IPS-15b (cell line): ENCODE results near the gene ENTREP1.
A peak's percentile ranks its signal among the peaks of the same experiment; 100 is the strongest.
"Not testable (repeated sequence)": the region's sequence is repeated elsewhere in the genome, so short reads cannot be mapped to it uniquely, and the experiment has no call there.

Experiments used
- H3K27me3 ChIP-seq: one replicate; pipeline ENCODE4 v1.6.1; 2013; ENCODE audit warnings: low read length; ENCODE audit not compliant: control insufficient read depth, insufficient read depth
- H3K36me3 ChIP-seq: one replicate; pipeline ENCODE4 v1.6.1; 2013; ENCODE audit warnings: low read length; ENCODE audit not compliant: control insufficient read depth, insufficient read depth
- H3K4me1 ChIP-seq: one replicate; pipeline ENCODE4 v1.6.1; 2013; ENCODE audit warnings: mild to moderate bottlenecking, low read length; ENCODE audit not compliant: control insufficient read depth, insufficient read depth
- H3K4me3 ChIP-seq: one replicate; pipeline ENCODE4 v1.5.1; 2013; ENCODE audit warnings: low read depth, low read length
- H3K9ac ChIP-seq: one replicate; pipeline ENCODE4 v1.6.1; 2013; ENCODE audit warnings: low read depth, mild to moderate bottlenecking, low read length
- H3K9me3 ChIP-seq: one replicate; pipeline ENCODE4 v1.6.1; 2013; ENCODE audit warnings: mild to moderate bottlenecking, low read length; ENCODE audit not compliant: control insufficient read depth, insufficient read depth

ENTREP1 gene

DNA sequence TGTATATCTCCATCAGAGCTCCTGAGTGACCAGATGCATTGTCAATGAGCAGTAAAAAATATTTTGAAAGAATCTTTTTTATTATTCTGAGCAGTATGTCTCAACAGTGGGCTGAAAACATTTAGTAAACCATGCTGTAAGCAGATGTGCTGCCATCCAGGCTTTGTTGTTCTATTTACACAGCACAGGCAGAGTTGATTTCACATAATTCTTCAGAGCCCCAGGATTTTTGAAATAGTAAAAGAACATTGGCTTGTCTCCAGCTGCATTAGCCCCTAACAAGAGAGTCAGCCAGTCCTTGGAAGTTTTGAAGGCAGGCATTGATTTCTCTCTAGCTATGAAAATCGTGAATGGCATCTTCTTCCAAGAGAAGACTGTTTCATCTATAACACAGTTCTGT is 25.2 kb upstream of the ENTREP1 start:
- Histone ChIP-seq H3K4me3 (no peak overlapping the region), H3K9ac (no peak overlapping the region), H3K27me3 (no peaks in the 10 kb centered on the region), H3K9me3 (no peaks in the 10 kb centered on the region), H3K36me3 (no peaks in the 10 kb centered on the region), H3K4me1 (no peaks in the 10 kb centered on the region)

GRCh38 chr9:69303331-69303730 is 21.7 kb upstream of the ENTREP1 start:
- H3K36me3 ChIP-seq, result no peaks in the 10 kb centered on the region
- H3K9me3 ChIP-seq, result no peaks in the 10 kb centered on the region
- no peak overlapping the region for H3K9ac ChIP-seq
- H3K4me1 ChIP-seq, result peaks cover 11% of the 10 kb centered on the region
- no peaks in the 10 kb centered on the region for H3K27me3 ChIP-seq
- H3K4me3 ChIP-seq, result no peak overlapping the region

DNA sequence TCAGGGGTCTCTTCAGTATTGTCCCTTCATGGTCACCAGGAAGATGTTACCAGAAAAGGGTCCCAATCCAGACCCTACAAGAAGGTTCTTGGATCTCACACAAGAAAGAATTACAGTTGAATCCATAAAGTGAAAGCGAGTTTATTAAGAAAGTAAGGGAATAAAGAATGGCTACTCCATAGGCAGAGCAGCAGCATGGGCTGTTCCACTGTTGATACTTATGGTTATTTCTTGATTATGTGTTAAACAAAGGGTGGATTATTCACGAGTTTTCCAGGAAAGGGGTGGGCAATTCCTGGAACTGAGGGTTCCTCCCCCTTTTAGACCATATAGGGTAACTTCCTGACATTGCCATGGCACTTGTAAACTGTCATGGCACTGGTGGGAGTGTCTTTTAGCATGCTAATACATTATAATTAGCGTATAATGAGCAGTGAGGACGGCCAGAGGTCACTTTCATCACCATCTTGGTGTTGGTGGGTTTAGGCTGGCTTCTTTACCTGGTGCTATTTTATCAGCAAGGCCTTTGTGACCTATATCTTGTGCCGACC is 18.0 kb upstream of the ENTREP1 start:
- not testable (repeated sequence) for H3K9me3 ChIP-seq, H3K9ac ChIP-seq, H3K36me3 ChIP-seq, H3K27me3 ChIP-seq, H3K4me3 ChIP-seq
- peaks cover 14% of the 10 kb centered on the region for H3K4me1 ChIP-seq

DNA sequence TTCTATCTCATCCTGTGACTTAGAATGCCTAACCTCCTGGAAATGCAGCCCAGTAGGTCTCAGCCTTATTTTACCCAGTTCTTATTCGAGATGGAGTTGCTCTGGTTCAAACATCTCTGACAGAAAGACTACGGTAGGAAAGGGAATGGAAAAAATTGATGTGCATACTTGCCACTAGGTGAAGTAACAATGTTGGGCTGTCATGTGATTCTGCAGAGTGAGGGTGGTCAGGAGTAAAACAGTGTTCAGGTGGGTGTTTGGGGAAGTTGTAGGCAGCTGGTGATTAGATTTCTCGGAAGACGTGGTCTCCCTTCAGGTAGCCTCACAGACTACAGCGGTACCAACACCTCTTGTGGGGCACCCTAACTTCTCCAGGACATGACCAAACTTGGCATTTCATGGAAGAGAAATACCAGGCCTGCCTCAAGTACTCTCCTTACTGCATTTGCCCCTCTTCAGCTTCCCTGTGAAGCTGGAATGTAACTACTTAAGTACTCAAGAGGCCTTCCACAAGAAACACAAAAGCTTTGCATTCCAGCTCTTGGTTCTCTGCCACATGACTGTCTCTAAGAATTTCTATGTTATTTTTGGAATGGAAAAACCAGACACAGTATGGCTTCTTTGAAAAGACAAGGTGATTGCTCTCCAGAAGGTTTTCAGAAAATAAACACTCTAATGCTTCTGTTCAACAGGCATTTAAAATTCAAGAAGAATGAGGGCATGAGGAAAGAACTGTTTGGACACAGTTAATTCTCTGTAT is 17.4 kb upstream of the ENTREP1 start:
- Histone ChIP-seq H3K9me3 (peaks cover 10% of the 10 kb centered on the region), H3K36me3 (no peaks in the 10 kb centered on the region), H3K4me1 (peaks cover 14% of the 10 kb centered on the region), H3K9ac (peak overlapping the region; percentile 56), H3K27me3 (no peaks in the 10 kb centered on the region), H3K4me3 (no peak overlapping the region)

DNA sequence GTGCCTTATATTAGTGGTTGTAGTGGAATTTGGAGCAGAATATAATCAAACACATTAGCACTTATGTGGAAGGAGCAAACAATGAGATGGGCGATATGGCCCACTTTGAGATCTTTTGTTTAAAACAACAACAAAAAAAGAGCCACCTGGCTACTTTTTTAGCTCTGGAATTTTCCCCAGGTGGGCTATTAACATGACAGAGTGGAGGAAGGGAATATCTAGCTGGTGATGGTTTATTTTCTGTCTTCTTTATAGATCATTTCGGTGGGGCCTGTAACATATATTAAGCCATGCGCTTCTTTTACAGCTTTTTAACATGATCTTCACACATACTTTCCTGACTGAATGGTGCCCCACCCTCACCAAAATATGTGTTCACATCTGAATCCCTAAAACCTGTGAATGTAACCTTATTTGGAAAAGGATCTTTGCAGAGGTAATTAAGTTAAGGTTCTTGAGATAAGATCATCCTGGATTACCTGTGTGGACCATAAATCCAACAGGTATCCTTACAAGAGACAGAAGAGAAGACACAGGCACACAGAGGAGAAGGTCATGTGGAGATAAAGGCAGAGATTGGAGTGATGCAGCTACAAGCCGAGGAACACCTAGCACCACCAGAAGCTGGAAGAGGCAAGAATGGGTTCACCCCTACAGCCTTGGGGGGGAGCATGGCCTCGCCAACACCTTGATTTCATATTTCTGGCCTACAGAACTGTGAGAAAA is 16.6 kb upstream of the ENTREP1 start:
- Histone ChIP-seq H3K9ac (no peak overlapping the region), H3K4me3 (no peak overlapping the region), H3K9me3 (peaks cover 18% of the 10 kb centered on the region)

DNA sequence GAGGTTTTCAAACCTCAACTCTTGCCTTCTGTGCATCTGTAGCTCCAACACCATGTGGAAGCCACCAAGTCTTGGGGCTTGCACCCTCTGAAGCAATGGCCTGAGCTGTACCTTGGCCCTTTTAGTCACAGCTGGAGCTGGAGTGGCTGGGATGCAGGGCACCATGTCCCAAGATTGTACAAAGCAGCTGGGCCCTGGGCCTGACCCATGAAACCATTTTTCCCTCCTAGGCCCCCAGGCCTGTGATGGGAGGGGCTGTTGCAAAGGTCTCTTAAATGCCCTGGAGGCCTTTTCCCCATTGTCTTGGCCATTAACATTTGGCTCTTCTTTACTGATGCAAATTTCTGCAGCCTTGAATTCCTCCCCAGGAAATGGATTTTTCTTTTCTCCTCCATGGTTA is 11.8 kb upstream of the ENTREP1 start:
- peaks cover 29% of the 10 kb centered on the region for H3K9me3 ChIP-seq
- H3K4me3 ChIP-seq, result no peak overlapping the region
- H3K36me3 ChIP-seq, result no peaks in the 10 kb centered on the region
- peaks cover 4% of the 10 kb centered on the region for H3K4me1 ChIP-seq
- no peaks in the 10 kb centered on the region for H3K27me3 ChIP-seq
- no peak overlapping the region for H3K9ac ChIP-seq

More for the DNA sequence above, 16.6 kb upstream of the ENTREP1 start:
- Histone ChIP-seq H3K36me3 (no peaks in the 10 kb centered on the region), H3K4me1 (peaks cover 14% of the 10 kb centered on the region), H3K27me3 (no peaks in the 10 kb centered on the region)

GRCh38 chr9:69314547-69314946 is 10.5 kb upstream of the ENTREP1 start:
- Histone ChIP-seq H3K27me3 (peaks cover 2% of the 10 kb centered on the region), H3K4me3 (peak overlapping the region; percentile 4), H3K9me3 (peaks cover 29% of the 10 kb centered on the region), H3K36me3 (no peaks in the 10 kb centered on the region), H3K4me1 (peaks cover 7% of the 10 kb centered on the region), H3K9ac (no peak overlapping the region)

DNA sequence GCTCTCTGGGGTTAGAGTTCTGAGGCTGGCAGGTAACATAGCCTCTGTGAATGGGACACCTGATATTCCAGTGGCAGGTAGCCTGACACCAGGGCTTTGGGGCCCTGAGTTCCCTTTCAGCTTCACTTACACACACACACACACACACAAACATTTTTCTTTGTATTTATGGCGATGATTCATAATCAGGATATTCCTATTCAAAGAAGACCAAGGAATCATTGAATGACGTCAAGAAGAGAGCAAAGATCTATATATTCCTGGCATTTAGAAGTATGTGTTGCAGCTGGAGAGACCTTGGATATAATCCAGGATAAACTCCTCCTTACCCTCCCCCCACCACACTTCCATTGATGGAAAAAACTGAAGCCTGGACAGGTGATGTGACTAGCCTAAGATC is 7.9 kb upstream of the ENTREP1 start:
- Histone ChIP-seq H3K36me3 (no peaks in the 10 kb centered on the region), H3K9me3 (peaks cover 24% of the 10 kb centered on the region), H3K9ac (no peak overlapping the region), H3K4me3 (no peak overlapping the region), H3K4me1 (peaks cover 7% of the 10 kb centered on the region), H3K27me3 (peaks cover 2% of the 10 kb centered on the region)

- Histone ChIP-seq H3K36me3 (no peaks in the 10 kb centered on the region), H3K4me3 (no peak overlapping the region), H3K9ac (no peak overlapping the region), H3K27me3 (peaks cover 3% of the 10 kb centered on the region), H3K4me1 (peaks cover 7% of the 10 kb centered on the region), H3K9me3 (peaks cover 16% of the 10 kb centered on the region)
Observed at GRCh38 chr9:69317894-69318293, 7.1 kb upstream of the ENTREP1 start.

DNA sequence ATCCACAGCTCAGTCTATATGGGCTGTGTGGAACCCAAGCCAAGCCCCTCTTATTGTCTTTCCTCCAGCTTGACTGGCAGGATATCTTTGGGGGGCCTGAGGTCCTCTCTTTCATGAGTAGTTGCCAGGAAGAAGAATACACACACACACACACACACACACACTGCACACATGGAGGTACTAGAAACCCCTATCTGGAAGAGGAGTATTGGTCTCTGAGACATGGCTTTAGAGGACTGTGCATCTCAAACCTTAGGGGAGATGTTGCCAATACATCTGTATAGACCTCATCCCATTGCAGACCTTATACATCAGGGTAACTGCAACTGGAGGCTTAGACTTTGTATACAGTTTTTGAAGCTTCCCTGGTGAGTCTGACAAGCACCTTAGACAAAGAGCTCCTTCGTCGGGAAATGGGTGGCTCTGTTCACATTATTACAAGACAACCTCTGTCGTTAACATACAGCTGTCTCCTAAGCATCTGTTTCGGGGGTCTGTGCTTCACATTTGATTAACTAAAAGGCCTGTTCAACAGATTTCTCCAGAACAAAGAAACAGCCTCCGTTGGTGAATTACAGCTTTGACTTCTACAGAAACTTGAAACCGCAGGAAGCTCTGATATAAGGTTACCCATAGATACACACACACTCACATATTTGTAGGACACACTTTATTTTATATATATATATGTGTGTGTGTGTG is 5.5 kb upstream of the ENTREP1 start:
- Histone ChIP-seq H3K27me3 (peaks cover 14% of the 10 kb centered on the region), H3K4me1 (peaks cover 7% of the 10 kb centered on the region), H3K36me3 (no peaks in the 10 kb centered on the region), H3K4me3 (no peak overlapping the region), H3K9me3 (peaks cover under 1% of the 10 kb centered on the region), H3K9ac (no peak overlapping the region)

DNA sequence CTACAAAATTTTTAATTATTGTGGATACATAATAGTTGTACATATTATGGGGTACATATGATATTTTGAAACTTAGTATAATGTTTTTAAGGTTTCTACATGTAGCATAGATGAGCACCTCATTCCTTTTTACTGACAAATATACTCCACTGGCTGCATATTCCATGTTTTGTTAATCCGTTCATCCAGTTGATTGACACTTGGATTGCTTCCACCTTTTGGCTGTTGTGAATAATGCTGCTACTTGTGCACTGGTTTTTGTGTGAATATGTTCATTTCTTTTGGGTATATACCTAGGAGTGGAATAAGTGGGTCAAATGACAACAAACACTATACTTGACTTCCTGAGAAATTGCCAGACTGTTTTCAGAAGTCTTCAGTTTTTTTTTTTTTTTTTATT is 2.8 kb upstream of the ENTREP1 start:
- Histone ChIP-seq H3K4me1 (peaks cover 11% of the 10 kb centered on the region), H3K4me3 (no peak overlapping the region), H3K36me3 (no peaks in the 10 kb centered on the region), H3K9ac (no peak overlapping the region), H3K9me3 (no peaks in the 10 kb centered on the region), H3K27me3 (peaks cover 30% of the 10 kb centered on the region)
